Measurements from ENCODE around the gene NLGN1. TPM values are rescaled to one million over a fixed set of nuclear protein-coding genes. Genes with fewer than 3 reads are reported as not detected.

Gene NLGN1
- total and polyA plus RNA-seq, 2 experiments from 2014 or later: 5.1 to 11.2 TPM

DNA sequence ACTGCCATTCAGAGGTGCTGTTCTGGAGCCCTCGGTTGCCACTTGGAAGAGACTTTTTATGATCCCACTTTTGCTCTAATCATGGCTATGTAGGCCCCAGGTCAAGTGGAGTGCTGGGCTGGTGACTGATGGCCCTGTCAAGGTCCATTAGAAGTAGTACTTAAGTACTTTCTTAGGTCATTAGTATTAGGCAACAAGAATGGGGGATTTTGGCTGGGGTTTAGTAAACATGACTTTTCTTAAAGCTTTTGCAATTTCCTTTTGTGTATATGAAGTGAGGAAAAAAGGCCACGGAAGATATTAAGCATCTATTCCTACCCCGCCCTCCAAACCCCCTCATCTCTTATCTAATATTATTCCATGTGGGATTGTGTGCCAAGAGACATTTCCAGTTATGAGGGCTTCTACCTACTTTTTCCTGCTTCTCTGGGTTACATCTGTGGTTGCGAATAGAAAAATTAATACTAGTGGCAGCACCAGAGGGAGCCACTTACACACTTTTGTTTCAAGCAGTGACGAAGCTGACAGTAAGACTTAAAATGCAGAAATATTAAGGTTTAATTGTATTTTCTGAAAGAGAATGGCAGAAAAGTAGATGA is 13.9 kb downstream of the NLGN1 start:
- H3K9me3 ChIP-seq (ENCODE audit: low read depth): no peaks in the 10 kb centered on the region
- TF ChIP-seq CTCF (IDR thresholded peaks at IDR 0.05; ENCODE audit: poor library complexity) (peak; percentile 71), EZH2phosphoT487 (IDR thresholded peaks at IDR 0.05; ENCODE audit: low read depth, severe bottlenecking, unreplicated experiment) (no peak), EZH2 (IDR thresholded peaks at IDR 0.05; ENCODE audit: borderline replicate concordance) (no peak)
- H3K4me2 ChIP-seq: no peak overlapping the region
- H3K4me3 ChIP-seq: no peak overlapping the region
- no peak overlapping the region for H2AFZ ChIP-seq
- no peaks in the 10 kb centered on the region for H3K36me3 ChIP-seq (replicated peaks; ENCODE audit: insufficient read depth, low read depth)
- no peaks in the 10 kb centered on the region for H3K27me3 ChIP-seq
- H3K79me2 ChIP-seq: no peaks in the 10 kb centered on the region
- H3K27ac ChIP-seq: no peak overlapping the region
- no peaks in the 10 kb centered on the region for H4K20me1 ChIP-seq (ENCODE audit: insufficient read depth, poor library complexity, severe bottlenecking)
- DNase-seq (ENCODE audit: low spot score): peak; percentile 60
- H3K4me1 ChIP-seq (ENCODE audit: insufficient read depth): peaks cover 5% of the 10 kb centered on the region
- H3K9me2 ChIP-seq (replicated peaks; ENCODE audit: insufficient read depth): no peaks in the 10 kb centered on the region
- 59% methylated on average over 5 of the region's 5 CpGs for WGBS (ENCODE audit: low lambda C conversion rate, missing lambda C conversion rate)

GRCh38 chr3:173416070-173416469 is 18.5 kb downstream of the NLGN1 start:
- H3K27ac ChIP-seq: no peak overlapping the region
- TF ChIP-seq CTCF (IDR thresholded peaks at IDR 0.05; ENCODE audit: poor library complexity): no peak
- TF ChIP-seq EZH2 (IDR thresholded peaks at IDR 0.05; ENCODE audit: borderline replicate concordance): no peak
- no peak for TF ChIP-seq EZH2phosphoT487 (IDR thresholded peaks at IDR 0.05; ENCODE audit: low read depth, severe bottlenecking, unreplicated experiment)
- H2AFZ ChIP-seq: no peak overlapping the region
- H4K20me1 ChIP-seq (ENCODE audit: insufficient read depth, poor library complexity, severe bottlenecking): no peaks in the 10 kb centered on the region
- H3K27me3 ChIP-seq: no peaks in the 10 kb centered on the region
- no peak for DNase-seq (ENCODE audit: low spot score)
- H3K79me2 ChIP-seq: no peaks in the 10 kb centered on the region
- no peaks in the 10 kb centered on the region for H3K9me3 ChIP-seq (ENCODE audit: low read depth)
- WGBS (ENCODE audit: low lambda C conversion rate, missing lambda C conversion rate): 93% methylated on average over 1 of the region's 1 CpG
- H3K9me2 ChIP-seq (replicated peaks; ENCODE audit: insufficient read depth): no peaks in the 10 kb centered on the region
- peaks cover 5% of the 10 kb centered on the region for H3K4me1 ChIP-seq (ENCODE audit: insufficient read depth)
- no peaks in the 10 kb centered on the region for H3K36me3 ChIP-seq (replicated peaks; ENCODE audit: insufficient read depth, low read depth)
- H3K4me3 ChIP-seq: no peak overlapping the region
- no peak overlapping the region for H3K4me2 ChIP-seq

DNA sequence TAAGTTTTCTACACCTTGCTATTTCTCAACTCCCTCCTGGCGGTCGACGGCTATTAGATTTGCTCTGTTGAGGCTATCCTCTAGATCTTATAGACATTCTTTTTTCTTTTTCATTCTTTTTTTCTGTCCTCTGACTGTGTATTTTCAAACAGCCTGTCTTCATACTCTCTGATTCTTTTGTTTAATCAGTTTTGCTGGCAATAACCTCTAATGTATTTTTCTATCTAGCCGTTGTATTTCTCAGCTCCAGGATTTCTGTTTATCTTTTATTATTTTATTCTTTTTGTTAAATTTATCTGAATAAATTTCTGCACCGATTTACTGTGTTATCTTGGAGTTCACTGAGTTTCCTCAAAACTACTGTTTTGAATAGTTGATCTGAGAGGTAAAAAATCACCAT is 31.5 kb downstream of the NLGN1 start:
- peaks cover 19% of the 10 kb centered on the region for H3K9me3 ChIP-seq (ENCODE audit: low read depth)
- no peaks in the 10 kb centered on the region for H4K20me1 ChIP-seq (ENCODE audit: insufficient read depth, poor library complexity, severe bottlenecking)
- 85% methylated on average over 5 of the region's 5 CpGs for WGBS (ENCODE audit: low lambda C conversion rate, missing lambda C conversion rate)
- H3K79me2 ChIP-seq: no peaks in the 10 kb centered on the region
- no peak overlapping the region for H2AFZ ChIP-seq
- no peak overlapping the region for H3K27ac ChIP-seq
- no peaks in the 10 kb centered on the region for H3K27me3 ChIP-seq
- no peaks in the 10 kb centered on the region for H3K9me2 ChIP-seq (replicated peaks; ENCODE audit: insufficient read depth)
- H3K4me1 ChIP-seq (ENCODE audit: insufficient read depth): no peaks in the 10 kb centered on the region
- H3K4me3 ChIP-seq: no peak overlapping the region
- H3K4me2 ChIP-seq: no peak overlapping the region
- H3K36me3 ChIP-seq (replicated peaks; ENCODE audit: insufficient read depth, low read depth): no peaks in the 10 kb centered on the region
- no peak for DNase-seq (ENCODE audit: low spot score)
- TF ChIP-seq EZH2phosphoT487 (IDR thresholded peaks at IDR 0.05; ENCODE audit: low read depth, severe bottlenecking, unreplicated experiment) (no peak), EZH2 (IDR thresholded peaks at IDR 0.05; ENCODE audit: borderline replicate concordance) (no peak), CTCF (IDR thresholded peaks at IDR 0.05; ENCODE audit: poor library complexity) (no peak)

Data from hepatocyte (in vitro differentiated cells).